GM11168 (cell line): ENCODE measurements around the gene MMP7.
"Not testable (repeated sequence)": the region's sequence is repeated elsewhere in the genome, so short reads cannot be mapped to it uniquely, and the experiment has no call there.

Experiments
- in situ Hi-C: fragments of 300-500 bp; cut with MboI; formaldehyde crosslinking; loops from one replicate; pipeline ENCODE4 v1.12.0; 2022; ENCODE audit warnings: low sequenced_read_pairs; ENCODE audit not compliant: unreplicated experiment

The MMP7 gene

DNA sequence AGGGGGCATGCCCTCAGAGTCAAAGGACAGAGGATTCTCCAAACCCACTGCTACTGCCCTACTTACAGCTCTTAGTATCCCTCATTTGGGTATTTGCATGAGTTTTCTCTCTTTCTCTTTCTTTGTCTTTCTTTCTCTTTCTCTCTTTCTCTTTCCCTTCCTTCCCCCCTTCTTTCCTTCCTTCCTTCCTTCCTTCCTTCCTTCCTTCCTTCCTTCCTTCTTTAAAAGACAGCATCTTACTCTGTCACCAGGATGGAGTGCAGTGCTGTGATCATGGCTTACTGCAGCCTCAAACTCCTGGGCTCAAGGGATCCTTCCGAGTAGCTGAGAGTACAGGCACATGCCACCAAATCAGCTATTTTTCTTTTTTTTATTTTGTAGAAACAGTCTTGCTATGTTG lies 14.0 kb upstream of the MMP7 start:
- in situ Hi-C loops: no loop called here

DNA sequence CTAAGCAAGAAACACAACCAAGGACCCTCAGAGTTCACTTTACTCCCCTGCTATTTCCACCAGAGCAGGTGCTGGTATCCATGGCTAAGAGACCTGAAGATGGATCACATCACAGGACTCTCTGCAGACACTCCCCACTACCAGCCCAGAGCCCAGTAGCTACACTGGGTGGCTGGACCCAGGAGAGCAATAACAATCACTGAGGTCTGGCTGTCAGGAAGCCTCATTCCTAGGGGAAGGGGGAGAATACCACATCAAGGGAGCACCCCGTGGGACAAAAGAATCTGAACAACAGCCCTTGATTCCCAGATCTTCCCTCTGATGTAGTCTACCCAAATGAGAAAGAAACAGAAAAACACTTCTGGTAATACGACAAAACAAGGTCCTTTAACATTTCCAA lies 9.0 kb upstream of the MMP7 start:
- in situ Hi-C loops: no loop called here

DNA sequence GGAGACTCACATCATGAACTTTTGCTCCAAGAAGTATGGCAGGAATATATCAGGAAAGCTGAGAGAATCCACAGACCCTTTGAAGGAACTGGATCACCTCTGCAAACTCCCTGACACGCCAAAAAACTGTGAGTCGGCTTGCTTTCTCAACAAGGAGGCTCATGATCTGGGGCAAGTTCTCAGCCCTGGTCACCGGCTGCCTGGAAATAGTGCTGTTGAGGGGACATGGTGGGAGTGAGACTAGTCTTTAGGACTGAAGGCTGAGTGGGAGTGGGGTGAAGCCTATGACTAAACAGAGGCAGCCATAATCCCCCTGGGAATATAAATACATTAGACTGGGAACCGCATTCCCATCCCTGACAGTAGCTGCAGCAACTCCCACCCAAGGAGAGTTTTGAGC lies 8.4 kb upstream of the MMP7 start:
- in situ Hi-C loops: no loop called here

DNA sequence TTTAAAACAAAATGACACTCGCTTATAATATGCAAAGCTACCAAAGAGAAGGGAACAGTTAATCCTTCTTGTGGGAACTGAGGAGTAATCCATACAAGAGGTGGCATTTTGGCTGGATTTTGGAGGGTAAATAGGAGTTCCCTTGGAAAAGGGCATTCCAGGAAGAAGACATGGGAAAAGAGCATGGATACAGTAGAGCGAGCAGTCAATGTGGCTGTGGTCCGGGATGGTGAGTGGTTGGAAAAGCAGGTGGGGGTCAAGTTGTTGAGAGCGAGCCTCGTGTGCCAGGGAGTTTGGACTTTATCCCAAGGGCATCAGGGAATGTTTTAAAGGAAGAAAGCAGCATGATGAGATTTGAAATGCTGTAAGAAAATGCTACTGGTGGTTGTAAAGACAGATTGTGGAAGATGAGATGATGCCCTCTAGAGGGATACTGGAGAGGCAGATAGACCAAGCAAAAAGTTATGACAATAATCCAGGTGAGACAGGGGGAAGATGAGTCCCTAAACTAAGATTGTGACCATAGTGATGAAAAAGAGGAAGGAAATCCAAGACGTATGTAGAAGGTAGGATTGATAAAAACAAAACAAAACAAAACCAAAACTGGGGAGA lies 3.8 kb upstream of the MMP7 start:
- in situ Hi-C loops: no loop called here

DNA sequence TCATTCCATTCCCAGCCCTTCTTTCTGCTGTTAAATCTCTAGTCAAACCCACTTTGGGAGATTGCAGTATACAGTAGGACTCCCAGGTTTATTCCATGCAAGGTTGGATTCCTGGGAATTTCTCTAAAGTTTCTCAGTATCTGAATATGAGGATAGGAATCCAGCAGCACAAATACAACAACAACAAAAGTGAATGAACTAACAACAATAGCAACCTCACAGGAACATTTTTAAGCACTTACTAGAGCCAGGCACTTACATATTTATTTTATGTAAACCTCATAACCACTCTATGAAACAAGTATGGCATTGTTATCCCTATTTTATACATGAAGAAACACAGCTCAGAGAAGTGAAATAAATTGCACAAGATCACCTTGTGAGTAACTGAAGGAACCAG lies 1.9 kb downstream of the MMP7 start:
- in situ Hi-C loops: no loop called here

DNA sequence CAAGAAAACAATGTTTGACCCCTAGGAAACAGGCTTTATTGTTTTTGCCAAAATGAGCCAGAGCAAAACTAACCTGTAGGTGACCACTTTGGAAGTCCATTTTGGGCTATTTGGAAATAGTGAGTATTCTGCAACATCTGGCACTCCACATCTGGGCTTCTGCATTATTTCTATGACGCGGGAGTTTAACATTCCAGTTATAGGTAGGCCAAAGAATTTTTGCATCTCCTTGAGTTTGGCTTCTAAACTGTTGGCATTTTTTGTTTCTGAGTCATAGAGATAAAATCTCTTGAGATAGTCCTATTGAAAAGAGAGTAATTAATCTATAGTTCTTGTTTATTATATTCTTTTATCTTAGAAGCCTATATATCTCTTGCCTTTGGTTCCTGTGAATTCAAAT lies 2.9 kb downstream of the MMP7 start:
- in situ Hi-C loops: no loop called here

DNA sequence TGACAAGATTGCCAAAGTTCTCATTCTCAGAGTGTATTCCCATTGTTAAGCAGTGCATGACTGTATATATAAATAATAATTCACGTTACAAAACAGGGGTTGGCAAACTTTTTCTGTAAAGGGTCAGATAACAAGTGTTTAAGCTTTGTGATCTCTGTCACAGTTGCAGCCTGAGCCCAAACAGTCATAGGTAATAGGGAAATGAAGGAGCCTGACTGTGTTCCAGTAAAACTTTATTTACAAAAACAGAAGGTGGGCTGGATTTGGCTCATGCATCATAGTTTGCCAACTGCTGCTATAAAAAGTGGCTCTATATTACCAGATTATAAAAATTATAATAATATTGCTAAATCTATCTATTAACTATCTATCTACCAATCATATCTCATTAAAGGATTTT lies 3.5 kb downstream of the MMP7 start:
- in situ Hi-C loops: no loop called here

DNA sequence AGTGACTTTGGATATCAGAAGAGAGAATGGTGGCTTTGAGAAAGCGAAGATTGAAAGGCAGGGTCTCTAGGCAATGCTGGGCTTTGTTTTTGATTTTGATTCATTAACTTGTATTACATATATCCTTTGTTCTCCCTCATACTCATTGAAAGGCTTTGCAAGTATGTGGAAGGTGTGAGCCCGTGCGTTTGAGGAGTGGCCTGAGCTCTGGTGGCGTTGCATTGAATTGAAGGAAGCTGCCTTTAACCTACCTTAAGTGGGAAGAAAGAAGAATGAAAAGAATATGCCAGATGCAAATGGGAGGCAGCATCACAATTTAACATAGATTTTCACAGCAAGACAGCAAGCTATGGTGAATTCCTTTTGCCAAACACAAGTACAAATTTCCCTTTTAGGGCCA lies 6.7 kb downstream of the MMP7 start:
- in situ Hi-C loops: no loop called here

DNA sequence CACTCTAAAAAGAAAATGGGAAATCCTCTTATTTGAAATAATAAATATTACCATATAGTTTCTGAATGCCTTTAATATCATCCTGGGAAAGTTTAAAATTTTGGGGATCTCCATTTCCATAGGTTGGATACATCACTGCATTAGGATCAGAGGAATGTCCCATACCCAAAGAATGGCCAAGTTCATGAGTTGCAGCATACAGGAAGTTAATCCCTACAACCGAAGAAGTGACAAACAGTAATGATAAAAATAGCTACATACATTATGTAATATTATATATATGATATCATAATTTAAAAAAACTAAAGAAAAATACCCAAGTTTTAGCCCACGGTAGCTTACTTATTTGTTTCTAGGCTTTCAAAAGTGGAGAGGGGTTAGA lies 7.4 kb downstream of the MMP7 start:
- in situ Hi-C loops: no loop called here

DNA sequence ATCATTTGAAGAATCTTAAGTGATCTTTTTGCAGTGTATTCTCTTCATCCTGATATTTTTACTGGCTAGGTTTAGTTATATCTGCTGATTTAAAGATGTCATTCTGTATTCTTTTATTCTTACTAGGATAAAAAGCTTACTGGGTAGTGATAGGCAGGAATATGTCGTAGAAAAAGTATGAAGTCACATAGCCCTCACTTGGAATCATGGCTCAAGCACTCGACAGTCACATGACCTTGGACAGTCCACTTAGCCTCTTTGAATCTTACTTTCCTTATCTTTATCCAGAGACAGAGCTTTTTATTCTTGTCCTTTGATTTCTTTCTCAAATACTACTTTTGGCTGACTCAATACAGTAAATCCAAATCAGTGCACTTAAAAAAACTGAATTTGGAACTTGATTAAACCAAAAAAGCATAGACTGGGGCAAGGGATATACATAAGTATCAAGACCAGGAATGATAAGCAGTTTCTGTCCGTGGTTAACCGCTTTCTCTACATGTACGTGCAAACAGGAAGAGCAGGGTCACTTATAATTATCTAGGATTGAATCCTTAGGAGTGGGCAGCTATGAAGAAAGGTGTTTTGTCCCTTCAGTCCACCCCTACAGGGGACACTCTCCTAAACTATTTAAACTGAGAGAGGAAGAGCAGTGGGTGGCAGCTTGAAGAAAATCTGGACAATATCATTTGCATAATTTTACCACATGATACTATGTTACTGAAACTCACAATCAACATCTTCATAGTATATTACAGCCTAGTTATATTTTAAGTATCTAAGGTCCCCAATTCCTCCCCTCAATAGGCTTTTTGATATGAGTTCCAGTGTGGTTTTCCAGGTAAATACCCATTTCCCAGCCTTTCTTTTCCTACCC lies 8.0 kb downstream of the MMP7 start:
- in situ Hi-C loops: no loop called here

DNA sequence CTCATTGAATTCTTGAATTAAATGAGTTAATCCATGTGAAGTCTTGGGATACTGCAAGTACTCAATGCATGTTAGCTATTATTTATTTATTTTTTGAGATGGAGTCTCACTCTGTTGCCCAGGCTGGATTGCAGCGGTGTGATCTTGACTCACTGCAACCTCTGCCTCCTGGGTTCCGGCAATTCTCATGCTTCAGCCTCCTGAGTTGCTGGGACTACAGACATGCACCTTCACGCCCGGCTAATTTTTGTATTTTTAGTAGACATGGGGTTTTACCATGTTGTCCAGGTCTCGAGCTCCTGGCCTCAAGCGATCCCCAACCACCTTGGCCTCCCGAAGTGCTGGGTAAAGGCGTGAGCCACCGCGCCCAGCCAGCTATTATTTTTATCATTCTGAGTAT lies 9.4 kb downstream of the MMP7 start:
- in situ Hi-C loops: no loop called here

DNA sequence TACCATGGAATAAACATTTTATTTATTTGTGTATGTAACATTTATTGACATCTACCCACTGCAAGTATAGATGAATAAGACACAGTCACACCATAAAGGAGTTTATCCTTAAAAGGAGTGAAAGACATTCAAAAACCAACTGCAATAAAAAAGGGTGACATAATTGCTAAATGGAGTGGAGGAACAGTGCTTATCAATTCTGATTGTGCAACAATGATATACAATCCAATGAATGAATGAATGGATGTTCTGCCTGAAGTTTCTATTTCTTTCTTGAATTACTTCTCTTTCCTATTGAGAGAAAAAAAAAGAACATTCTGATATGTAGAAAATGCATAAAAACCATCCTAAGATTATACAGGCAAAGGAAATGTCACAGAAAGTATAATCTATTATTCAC lies 10.0 kb downstream of the MMP7 start:
- in situ Hi-C loops: no loop called here

DNA sequence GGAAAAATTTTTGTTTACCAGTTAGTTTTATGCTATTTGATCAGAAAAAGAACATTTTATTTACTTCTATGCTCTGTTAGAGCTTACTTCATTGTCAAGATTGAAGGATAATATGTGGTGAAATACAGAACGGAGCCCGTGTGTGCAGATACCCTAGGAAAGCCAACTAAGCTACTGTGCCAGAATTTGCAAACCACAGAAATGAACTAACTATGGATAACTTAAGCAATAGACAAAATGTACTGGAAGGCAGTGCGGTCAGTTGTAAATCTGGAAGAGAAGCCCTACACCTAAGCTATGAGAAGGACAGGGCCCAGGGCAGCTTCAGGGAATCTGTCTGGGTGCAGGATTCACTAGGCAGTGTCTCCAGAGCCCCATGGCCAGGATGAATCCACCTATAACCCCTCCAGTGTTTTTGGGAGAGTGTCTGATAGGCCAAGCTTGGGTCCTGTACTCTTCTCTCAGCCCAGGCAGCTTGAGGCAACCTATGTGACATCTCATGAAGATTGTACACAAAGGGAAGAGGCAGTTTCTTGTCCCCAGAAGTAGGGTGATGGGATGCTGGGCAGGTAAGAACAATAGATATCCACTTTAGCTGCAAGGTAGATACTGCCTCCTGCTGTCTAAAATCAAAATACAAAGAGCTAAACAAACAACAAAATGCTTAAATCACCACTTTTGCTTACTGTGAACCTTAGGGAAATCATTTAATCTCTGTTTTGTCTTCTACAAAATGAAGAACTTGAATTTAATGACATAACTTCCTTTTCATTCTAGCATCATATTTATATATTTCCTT lies 12.1 kb downstream of the MMP7 start:
- in situ Hi-C loops: no loop called here

DNA sequence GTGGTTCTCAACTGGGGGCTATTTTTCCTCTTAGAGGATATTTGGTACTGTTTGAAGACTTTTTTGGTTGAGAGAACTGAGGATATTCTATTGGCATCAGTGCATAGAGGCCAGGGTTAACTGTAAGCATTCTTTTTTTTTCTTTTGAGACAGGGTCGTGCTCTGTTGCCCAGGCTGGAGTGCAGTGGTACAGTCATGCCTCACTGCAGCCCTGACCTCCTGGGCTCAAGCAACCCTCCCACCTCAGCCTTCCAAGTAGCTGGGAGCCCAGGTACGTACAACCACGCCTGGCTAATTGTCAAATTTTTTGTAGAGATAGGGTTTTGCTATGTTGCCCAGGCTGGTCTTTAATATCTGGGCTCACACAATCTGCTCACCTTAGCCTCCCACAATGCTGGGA lies 12.9 kb downstream of the MMP7 start:
- in situ Hi-C loops: no loop called here

DNA sequence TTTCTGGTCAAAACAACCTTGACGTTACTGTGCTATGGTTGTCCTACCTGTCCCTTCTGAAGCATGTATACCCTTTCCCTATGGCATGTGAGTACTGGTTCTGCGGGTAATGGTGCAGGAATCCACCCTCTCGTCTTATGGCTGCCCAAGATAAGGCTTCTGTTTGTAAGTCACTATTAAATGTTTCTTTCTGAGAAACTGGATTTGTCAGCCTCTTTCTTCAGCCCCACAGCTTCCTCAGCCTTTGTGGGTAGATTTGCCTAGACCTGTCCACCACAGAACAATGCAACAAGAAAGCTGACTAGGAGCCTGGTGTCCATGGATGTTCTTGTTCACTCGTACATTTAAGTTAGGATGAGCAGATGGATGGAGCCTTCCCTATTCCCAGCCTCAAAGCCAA lies 14.4 kb downstream of the MMP7 start:
- in situ Hi-C loops: no loop called here

DNA sequence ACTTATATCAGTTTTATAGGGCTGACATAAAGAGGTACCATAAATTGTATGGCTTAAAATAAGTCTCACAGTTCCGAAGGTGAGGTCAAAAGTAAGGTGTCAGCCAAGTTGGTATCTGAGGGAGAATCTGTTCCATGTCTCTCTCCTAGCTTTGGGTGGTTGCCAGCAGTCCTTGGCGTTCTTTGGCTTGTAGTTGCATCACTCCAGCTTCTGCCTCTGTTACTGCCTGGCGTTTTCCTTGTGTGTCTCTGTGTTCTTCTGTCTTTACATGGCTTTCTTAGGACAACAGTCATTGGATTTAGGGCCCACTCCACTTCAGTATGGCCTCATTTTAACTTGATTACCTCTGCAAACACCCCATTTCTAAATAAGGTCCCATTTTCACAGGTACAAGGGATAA lies 16.7 kb downstream of the MMP7 start:
- in situ Hi-C loops: no loop called here

DNA sequence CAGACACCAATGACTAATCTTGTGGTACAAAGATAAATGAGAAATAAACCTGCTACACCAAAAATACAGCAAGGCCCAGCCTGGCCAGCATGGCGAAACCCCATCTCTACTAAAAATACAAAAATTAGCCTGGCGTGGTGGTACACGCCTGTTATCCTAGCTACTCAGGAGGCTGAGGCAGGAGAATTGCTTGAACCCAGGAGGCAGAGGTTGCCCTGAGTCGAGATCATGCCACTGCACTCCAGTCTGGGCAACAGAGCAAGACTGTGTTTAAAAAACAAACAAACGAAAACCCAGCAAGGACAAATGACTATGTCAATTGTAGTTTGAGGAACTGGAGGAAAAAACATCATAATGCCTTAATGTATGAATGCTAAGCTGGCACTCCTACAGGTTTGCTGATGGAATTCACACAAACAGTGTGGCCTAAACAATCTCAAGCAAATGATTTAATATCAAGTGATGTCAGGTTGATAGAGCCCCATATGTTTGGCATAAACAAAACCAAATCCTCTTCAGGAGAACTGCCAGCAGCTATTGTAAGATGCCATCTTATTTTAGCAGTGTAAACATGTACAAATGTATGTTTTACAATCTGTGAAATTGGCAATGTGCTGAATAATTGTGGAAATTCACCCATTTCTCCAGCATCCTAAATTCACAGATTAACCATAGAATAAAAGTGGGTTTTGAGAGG lies 20.0 kb downstream of the MMP7 start:
- in situ Hi-C loops: no loop called here

DNA sequence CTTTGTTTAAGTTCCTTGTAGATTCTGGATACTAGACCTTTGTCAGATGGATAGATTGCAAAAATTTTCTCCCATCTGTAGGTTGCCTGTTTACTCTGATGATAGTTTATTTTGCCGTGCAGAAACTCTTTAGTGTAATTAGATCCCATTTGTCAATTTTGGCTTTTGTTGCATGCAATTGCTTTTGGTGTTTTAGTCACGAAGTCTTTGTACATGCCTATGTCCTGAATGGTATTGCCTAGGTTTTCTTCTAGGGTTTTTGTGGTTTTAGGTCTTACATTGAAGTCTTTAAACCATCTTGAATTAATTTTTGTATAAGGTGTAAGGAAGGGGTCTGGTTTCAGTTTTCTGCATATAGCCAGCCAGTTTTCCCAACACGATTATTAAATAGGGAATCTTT lies 27.7 kb downstream of the MMP7 start:
- in situ Hi-C loops: not testable (repeated sequence)

DNA sequence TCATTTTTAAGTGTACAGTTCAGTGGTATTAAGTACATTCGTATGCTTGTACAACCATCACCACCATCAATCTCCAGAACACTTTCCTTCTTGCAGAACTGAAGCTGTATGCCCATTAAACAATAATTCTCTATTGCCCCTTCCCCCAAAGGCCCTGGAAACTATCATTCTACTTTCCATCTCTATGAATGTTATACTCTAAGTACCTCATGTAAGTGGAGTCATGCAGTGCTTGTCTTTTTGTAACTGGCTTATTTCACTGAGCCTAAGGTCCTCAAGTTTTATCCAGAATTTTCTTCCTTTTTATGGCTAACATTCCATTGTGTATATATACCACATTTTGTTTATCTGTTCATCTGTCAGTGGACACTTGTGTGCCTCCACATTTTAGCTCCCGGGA lies 29.7 kb downstream of the MMP7 start:
- in situ Hi-C loops: no loop called here

DNA sequence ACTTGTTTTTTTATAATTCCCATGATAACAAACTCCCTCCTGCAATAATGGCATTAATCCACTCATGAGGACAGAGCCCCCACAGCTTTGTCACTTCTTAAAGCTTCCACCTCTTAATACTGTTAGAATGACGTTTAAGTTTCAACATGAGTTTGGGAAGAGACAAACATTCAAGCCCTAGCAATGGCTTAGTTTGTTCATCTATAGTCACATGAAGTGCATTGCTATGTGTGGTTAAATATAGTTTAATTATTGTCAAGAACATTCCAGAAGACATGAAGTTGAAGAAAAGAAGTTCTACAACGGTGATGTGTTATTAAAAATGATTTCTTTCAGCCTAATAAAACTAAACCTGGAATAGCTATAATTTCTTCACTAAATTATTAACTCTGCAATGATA lies 30.6 kb downstream of the MMP7 start:
- in situ Hi-C loops: loop anchor here (5.0 kb wide), 1 partner anchor 98 kb away; no protein-coding TSS in a partner anchor

DNA sequence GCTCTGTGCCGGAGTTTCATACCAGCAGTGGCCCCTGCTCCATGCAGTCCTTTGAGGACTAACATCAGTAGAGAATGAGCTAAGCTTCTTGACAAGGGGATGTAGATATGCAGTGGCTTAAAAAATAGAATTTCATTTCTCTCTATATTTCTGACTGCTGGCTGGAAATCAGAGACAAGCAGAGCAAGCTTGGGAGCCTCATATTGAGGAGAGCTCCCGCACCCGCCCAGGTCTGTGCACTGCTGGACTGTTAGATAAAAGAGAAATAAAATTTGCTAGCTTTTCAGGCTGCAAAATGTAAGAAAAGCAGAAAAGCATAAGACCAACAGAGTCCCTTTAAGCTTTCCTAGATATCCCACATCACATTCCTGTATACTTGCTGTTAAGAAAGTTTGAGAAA lies 31.4 kb downstream of the MMP7 start:
- in situ Hi-C loops: loop anchor here (5.0 kb wide), 1 partner anchor 97 kb away; no protein-coding TSS in a partner anchor
